K562 (cell line): Measurements from ENCODE around the gene TRIM27. TPM values are rescaled to one million over a fixed set of nuclear protein-coding genes. Genes with fewer than 3 reads are reported as not detected.

ENCODE experiments used
- BACH1 ChIP-seq: fragments of 200-800 bp; sonication (Bioruptor generic); IDR thresholded peaks from 2 replicates; pipeline ENCODE4 v1.6.1; 2016; ENCODE audit warnings: missing genetic modification characterization, missing compliant biosample characterization
- BDP1 ChIP-seq: IDR thresholded peaks from 3 replicates; pipeline ENCODE4 v1.6.1; 2011; ENCODE audit not compliant: insufficient read length, insufficient read depth
- BRF1 ChIP-seq: IDR thresholded peaks from 3 replicates; pipeline ENCODE4 v1.6.1; 2011; ENCODE audit warnings: borderline replicate concordance, mild to moderate bottlenecking; ENCODE audit not compliant: insufficient read length; ENCODE audit errors: extremely low read depth
- CREBBP ChIP-seq: IDR thresholded peaks from one replicate; pipeline ENCODE4 v1.6.1; 2012; ENCODE audit warnings: low read depth, mild to moderate bottlenecking, control low read depth, inconsistent platforms, low read length
- EWSR1 ChIP-seq: fragments of 450-650 bp; IDR thresholded peaks from 2 replicates; pipeline ENCODE4 v1.6.1; 2018; ENCODE audit warnings: borderline replicate concordance, mild to moderate bottlenecking, low read depth, moderate library complexity; ENCODE audit not compliant: partially characterized antibody
- HINFP ChIP-seq: fragments of 450-650 bp; conservative IDR thresholded peaks from 2 replicates; pipeline ENCODE4 v1.6.1; 2016; ENCODE audit warnings: missing genetic modification characterization, low read depth, mild to moderate bottlenecking, control low read depth, missing compliant biosample characterization
- KAT7 ChIP-seq: sonication (generic); formaldehyde crosslinking; IDR thresholded peaks from 2 replicates; pipeline ENCODE4 v1.8.0; 2022; ENCODE audit warnings: missing genetic modification reagents, mild to moderate bottlenecking, borderline replicate concordance
- MAZ ChIP-seq, 2 experiments: fragments of 450-650 bp in 1 of 2; sonication (generic) in 1 of 2; formaldehyde crosslinking; IDR thresholded peaks in 1 of 2; conservative IDR thresholded peaks in 1 of 2; 2 replicates each; pipeline versions ENCODE4 v1.4.0 to v1.5.0; 2020; ENCODE audit warnings: mild to moderate bottlenecking in 1 of 2, missing genetic modification reagents in 1 of 2
- MTA1 ChIP-seq: fragments of 450-650 bp; IDR thresholded peaks from 2 replicates; pipeline ENCODE4 v1.6.1; 2017; ENCODE audit warnings: borderline replicate concordance
- MXI1 ChIP-seq: IDR thresholded peaks from 2 replicates; pipeline ENCODE4 v1.6.1; 2011; ENCODE audit warnings: low read depth, mild to moderate bottlenecking, improper control_type of control experiment, low read length
- SRF ChIP-seq, 2 experiments: fragments of 250-450, 450-650 bp in 1 of 2; sonication (Bioruptor Pico) in 1 of 2; sonication (generic) in 1 of 2; formaldehyde crosslinking; IDR thresholded peaks; 2 replicates each; pipeline versions ENCODE4 v1.5.0 to v1.5.1; 2020 to 2022; ENCODE audit warnings: mild to moderate bottlenecking in 1 of 2, missing genetic modification reagents in 1 of 2
- ZC3H8 ChIP-seq: fragments of 450-650 bp; IDR thresholded peaks from 2 replicates; pipeline ENCODE4 v1.6.1; 2017
- ZFPM2 ChIP-seq: fragments of 250-450 bp; sonication (Bioruptor Pico); IDR thresholded peaks from 2 replicates; pipeline ENCODE4 v1.5.1; 2022; ENCODE audit warnings: mild to moderate bottlenecking
- ZNF217 ChIP-seq: sonication (generic); formaldehyde crosslinking; IDR thresholded peaks from 2 replicates; pipeline ENCODE4 v1.8.0; 2022; ENCODE audit warnings: mild to moderate bottlenecking, missing genetic modification reagents
- ZNF316 ChIP-seq: fragments of 450-650 bp; IDR thresholded peaks from 2 replicates; pipeline ENCODE4 v1.6.1; 2016
- ZNF444 ChIP-seq: fragments of 250-450 bp; sonication (Bioruptor Pico); IDR thresholded peaks from 2 replicates; pipeline ENCODE4 v1.4.0; 2020; ENCODE audit warnings: mild to moderate bottlenecking, moderate library complexity
- ZNF507 ChIP-seq: conservative IDR thresholded peaks from 2 replicates; pipeline ENCODE4 v1.6.1; 2017; ENCODE audit warnings: missing genetic modification characterization, missing compliant biosample characterization
- ZNF512 ChIP-seq: IDR thresholded peaks from 2 replicates; pipeline ENCODE4 v1.6.1; 2016; ENCODE audit warnings: missing genetic modification characterization, missing compliant biosample characterization
- ZNF764 ChIP-seq: fragments of 250-450 bp; sonication (Bioruptor Pico); IDR thresholded peaks from 2 replicates; pipeline ENCODE4 v1.4.0; 2020; ENCODE audit warnings: low read depth, mild to moderate bottlenecking, moderate library complexity
- polyA plus RNA-seq, 8 experiments: library from polyadenylated mRNA; depleted of rRNA in 4 of 8; stranded (reverse) in 5 of 8; unstranded in 3 of 8; fragments of >200 nt; fragmentation: Nextera tagmentation in 2 of 8; fragmentation: Illumina TruSeq in 1 of 8; extraction: Ambion mirVana in 2 of 8; extraction: Trizol in 1 of 8; gene quantifications; 2 replicates each; pipeline versions ENCODE4 v1.2.1 to v1.2.3, GENCODE V29; 2011 to 2014; ENCODE audit warnings: inconsistent platforms in 1 of 8, missing spikeins in 1 of 8
- total RNA-seq, 7 experiments: library from RNA; depleted of rRNA in 6 of 7; stranded (reverse); fragments of >200 nt in 6 of 7; fragmentation: Illumina TruSeq in 2 of 7; extraction: Trizol in 2 of 7; gene quantifications; 2 replicates each; pipeline versions ENCODE4 v1.2.1 to v1.2.3, GENCODE V29; 2011 to 2021; ENCODE audit warnings: low replicate concordance in 1 of 7
- TF ChIP-seq, protein P1 (sequence below): fragments of 450-650 bp; IDR thresholded peaks from 2 replicates; pipeline ENCODE4 v1.6.1; 2017; ENCODE audit warnings: antibody characterized with exemption, mild to moderate bottlenecking
- TF ChIP-seq, protein P2 (sequence below): sonication (generic); formaldehyde crosslinking; IDR thresholded peaks from 2 replicates; pipeline ENCODE4 v1.8.1; 2023; ENCODE audit warnings: mild to moderate bottlenecking, missing genetic modification reagents, moderate library complexity

TRIM27 gene
- total and polyA plus RNA-seq, 9 of the 15 experiments (the other 6 are each of a cell fraction or from before 2014, with no cell fraction given) = 37.7 to 235 (median 122) TPM

DNA sequence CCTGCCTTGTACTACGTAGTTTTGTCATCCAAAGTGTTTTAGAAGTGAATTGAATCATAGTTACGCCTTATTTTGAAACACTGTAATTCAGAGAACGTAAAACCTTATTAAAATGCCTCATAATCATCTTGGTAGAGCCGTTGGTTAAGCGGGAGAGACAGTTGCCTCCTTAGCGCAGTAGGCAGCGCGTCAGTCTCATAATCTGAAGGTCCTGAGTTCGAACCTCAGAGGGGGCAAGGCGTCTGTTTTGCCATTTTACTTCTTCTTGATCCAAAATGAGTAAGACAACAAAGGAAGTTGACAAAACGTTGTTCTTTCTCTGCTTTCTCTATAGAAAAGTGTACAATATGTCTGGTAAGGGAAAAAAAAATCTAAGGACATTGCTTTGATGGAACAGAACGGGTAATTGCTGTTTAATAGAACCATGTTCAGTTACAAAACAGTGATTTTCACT is 20.7 kb upstream of the TRIM27 start (continued):
- peak; percentile 63 for TF ChIP-seq ZNF316
- TF ChIP-seq MAZ (CRISPR knock-in tag; conservative IDR thresholded peaks at IDR 0.05 in 1 of 2, IDR thresholded peaks at IDR 0.05 in 1 of 2) = peak in 1 of 2 experiments; percentile 74; a peak in 2 of 4 replicates
- TF ChIP-seq EWSR1 = no peak
- no peak for TF ChIP-seq ZNF217
- no peak for TF ChIP-seq CREBBP
- peak; percentile 80; the same call in 1 of the 2 replicates for TF ChIP-seq KAT7 (CRISPR knock-in tag)
- no peak for TF ChIP-seq HINFP (tag)
- TF ChIP-seq ZNF512 (tag) = no peak
- TF ChIP-seq MTA1 = 0 out of 2 replicates have a peak, but pooled peaks have one; percentile 25
- no peak for TF ChIP-seq ZFPM2 (CRISPR knock-in tag)
- TF ChIP-seq MXI1 = no peak
- TF ChIP-seq, protein P1, sequence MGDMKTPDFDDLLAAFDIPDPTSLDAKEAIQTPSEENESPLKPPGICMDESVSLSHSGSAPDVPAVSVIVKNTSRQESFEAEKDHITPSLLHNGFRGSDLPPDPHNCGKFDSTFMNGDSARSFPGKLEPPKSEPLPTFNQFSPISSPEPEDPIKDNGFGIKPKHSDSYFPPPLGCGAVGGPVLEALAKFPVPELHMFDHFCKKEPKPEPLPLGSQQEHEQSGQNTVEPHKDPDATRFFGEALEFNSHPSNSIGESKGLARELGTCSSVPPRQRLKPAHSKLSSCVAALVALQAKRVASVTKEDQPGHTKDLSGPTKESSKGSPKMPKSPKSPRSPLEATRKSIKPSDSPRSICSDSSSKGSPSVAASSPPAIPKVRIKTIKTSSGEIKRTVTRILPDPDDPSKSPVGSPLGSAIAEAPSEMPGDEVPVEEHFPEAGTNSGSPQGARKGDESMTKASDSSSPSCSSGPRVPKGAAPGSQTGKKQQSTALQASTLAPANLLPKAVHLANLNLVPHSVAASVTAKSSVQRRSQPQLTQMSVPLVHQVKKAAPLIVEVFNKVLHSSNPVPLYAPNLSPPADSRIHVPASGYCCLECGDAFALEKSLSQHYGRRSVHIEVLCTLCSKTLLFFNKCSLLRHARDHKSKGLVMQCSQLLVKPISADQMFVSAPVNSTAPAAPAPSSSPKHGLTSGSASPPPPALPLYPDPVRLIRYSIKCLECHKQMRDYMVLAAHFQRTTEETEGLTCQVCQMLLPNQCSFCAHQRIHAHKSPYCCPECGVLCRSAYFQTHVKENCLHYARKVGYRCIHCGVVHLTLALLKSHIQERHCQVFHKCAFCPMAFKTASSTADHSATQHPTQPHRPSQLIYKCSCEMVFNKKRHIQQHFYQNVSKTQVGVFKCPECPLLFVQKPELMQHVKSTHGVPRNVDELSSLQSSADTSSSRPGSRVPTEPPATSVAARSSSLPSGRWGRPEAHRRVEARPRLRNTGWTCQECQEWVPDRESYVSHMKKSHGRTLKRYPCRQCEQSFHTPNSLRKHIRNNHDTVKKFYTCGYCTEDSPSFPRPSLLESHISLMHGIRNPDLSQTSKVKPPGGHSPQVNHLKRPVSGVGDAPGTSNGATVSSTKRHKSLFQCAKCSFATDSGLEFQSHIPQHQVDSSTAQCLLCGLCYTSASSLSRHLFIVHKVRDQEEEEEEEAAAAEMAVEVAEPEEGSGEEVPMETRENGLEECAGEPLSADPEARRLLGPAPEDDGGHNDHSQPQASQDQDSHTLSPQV = peak; percentile 88
- peak; percentile 76 for TF ChIP-seq BDP1
- TF ChIP-seq SRF (CRISPR knock-in tag; IDR thresholded peaks at IDR 0.05) = peak in 1 of 2 experiments; percentile 44; a peak in 2 of 4 replicates
- TF ChIP-seq, protein P2, sequence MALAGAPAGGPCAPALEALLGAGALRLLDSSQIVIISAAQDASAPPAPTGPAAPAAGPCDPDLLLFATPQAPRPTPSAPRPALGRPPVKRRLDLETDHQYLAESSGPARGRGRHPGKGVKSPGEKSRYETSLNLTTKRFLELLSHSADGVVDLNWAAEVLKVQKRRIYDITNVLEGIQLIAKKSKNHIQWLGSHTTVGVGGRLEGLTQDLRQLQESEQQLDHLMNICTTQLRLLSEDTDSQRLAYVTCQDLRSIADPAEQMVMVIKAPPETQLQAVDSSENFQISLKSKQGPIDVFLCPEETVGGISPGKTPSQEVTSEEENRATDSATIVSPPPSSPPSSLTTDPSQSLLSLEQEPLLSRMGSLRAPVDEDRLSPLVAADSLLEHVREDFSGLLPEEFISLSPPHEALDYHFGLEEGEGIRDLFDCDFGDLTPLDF (CRISPR knock-in tag) = no peak
- TF ChIP-seq ZNF507 (tag) = no peak
- TF ChIP-seq ZNF764 (CRISPR knock-in tag) = 0 out of 2 replicates have a peak, but pooled peaks have one; percentile 37
- no peak for TF ChIP-seq ZNF444
- TF ChIP-seq ZC3H8 = no peak
- peak; percentile 73; the same call in 1 of the 2 replicates for TF ChIP-seq BACH1
- peak; percentile 62 for TF ChIP-seq BRF1
